ENCODE results near the gene PTPRT. TPM values are rescaled to one million over a fixed set of nuclear protein-coding genes. Genes with fewer than 3 reads are reported as not detected.

Gene PTPRT
- total RNA-seq, 1 experiment from 2014 or later = 0.20 TPM

DNA sequence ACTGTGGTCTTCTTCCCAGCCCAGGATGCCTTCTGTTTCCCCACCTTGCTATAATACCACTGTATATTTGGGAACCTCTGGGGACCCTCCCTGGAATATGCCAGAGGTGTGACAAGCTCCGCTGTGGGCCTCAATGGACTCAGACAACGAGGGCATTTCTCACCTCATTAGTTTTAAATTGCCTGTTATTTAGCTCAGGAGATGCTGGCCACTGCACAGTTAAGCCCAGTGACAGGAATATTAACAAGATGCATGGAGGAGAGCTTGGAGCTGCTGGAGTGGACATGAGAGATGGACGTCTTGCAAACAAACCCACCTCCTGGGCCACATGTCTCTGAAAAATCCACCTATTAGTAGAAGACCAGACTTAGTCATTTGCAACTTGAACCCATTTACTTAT, 1136.4 kb downstream of the PTPRT start:
- no peaks in the 10 kb centered on the region for H3K4me1 Mint-ChIP-seq (ENCODE audit: low read depth, unreplicated experiment)
- H3K4me3 Mint-ChIP-seq (ENCODE audit: unreplicated experiment) = no peak overlapping the region
- no peaks in the 10 kb centered on the region for H3K9me3 Mint-ChIP-seq (ENCODE audit: unreplicated experiment)
- DNase-seq = no peak
- Histone ChIP-seq H3K36me3 (ENCODE audit: control insufficient read depth, insufficient read depth, low read length) (no peaks in the 10 kb centered on the region), H3K9me3 (no peaks in the 10 kb centered on the region), H3K4me3 (ENCODE audit: low read depth, low read length) (no peak overlapping the region), H3K4me1 (no peaks in the 10 kb centered on the region), H3K27me3 (replicated peaks; ENCODE audit: control insufficient read depth, insufficient read depth, low read length) (no peaks in the 10 kb centered on the region; the same call in 1 of the 2 replicates)
- H3K27ac Mint-ChIP-seq (ENCODE audit: unreplicated experiment) = no peak overlapping the region
- no peaks in the 10 kb centered on the region for H3K36me3 Mint-ChIP-seq (ENCODE audit: insufficient read depth, unreplicated experiment)
- TF ChIP-seq, protein P1, sequence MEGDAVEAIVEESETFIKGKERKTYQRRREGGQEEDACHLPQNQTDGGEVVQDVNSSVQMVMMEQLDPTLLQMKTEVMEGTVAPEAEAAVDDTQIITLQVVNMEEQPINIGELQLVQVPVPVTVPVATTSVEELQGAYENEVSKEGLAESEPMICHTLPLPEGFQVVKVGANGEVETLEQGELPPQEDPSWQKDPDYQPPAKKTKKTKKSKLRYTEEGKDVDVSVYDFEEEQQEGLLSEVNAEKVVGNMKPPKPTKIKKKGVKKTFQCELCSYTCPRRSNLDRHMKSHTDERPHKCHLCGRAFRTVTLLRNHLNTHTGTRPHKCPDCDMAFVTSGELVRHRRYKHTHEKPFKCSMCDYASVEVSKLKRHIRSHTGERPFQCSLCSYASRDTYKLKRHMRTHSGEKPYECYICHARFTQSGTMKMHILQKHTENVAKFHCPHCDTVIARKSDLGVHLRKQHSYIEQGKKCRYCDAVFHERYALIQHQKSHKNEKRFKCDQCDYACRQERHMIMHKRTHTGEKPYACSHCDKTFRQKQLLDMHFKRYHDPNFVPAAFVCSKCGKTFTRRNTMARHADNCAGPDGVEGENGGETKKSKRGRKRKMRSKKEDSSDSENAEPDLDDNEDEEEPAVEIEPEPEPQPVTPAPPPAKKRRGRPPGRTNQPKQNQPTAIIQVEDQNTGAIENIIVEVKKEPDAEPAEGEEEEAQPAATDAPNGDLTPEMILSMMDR (IDR thresholded peaks at IDR 0.05; ENCODE audit: insufficient read depth in 1 of 2, low read depth in 1 of 2, low read length in 1 of 2, severe bottlenecking in 1 of 2, unreplicated experiment in 1 of 2) = no peak
- intact Hi-C loops (cut with micrococcal nuclease; ENCODE audit: unreplicated experiment) = no loop called here
- ChIA-PET POLR2A (no interaction called here), CTCF (no interaction called here)
- H3K27me3 Mint-ChIP-seq (ENCODE audit: insufficient read depth, unreplicated experiment) = peaks cover 24% of the 10 kb centered on the region
- BruUV-seq (replicated peaks) = no TSS peak

DNA sequence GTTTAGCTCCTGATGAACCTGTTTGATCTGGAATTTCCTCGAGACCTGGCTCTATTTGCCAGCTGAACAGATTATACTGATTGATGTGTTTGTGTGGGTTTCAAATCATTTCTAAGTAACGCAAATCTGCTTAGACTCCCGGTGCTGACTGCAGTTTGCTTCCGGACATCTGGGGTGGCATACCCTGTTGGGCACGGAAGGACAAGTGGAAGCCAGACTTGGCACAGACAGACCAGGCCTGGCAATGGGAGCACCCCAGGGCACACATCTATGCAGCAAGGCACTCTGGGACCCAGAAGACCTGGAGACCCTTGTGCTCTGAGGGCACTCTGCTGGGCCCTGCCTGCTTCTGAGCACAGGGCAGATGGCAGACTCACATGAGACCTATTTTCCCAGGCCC, 1137.8 kb downstream of the PTPRT start:
- no peak for DNase-seq
- Mint-ChIP-seq H3K9me3 (ENCODE audit: unreplicated experiment) (no peaks in the 10 kb centered on the region), H3K4me1 (ENCODE audit: low read depth, unreplicated experiment) (no peaks in the 10 kb centered on the region), H3K4me3 (ENCODE audit: unreplicated experiment) (no peak overlapping the region), H3K36me3 (ENCODE audit: insufficient read depth, unreplicated experiment) (no peaks in the 10 kb centered on the region), H3K27me3 (ENCODE audit: insufficient read depth, unreplicated experiment) (peaks cover 21% of the 10 kb centered on the region), H3K27ac (ENCODE audit: unreplicated experiment) (no peak overlapping the region)
- intact Hi-C loops (cut with micrococcal nuclease; ENCODE audit: unreplicated experiment) = no loop called here
- no TSS peak for BruUV-seq (replicated peaks)
- TF ChIP-seq, protein P1 (IDR thresholded peaks at IDR 0.05; ENCODE audit: insufficient read depth in 1 of 2, low read depth in 1 of 2, low read length in 1 of 2, severe bottlenecking in 1 of 2, unreplicated experiment in 1 of 2) = no peak
- ChIA-PET CTCF (no interaction called here), POLR2A (no interaction called here)
- Histone ChIP-seq H3K9me3 (no peaks in the 10 kb centered on the region), H3K4me1 (no peaks in the 10 kb centered on the region), H3K27me3 (replicated peaks; ENCODE audit: control insufficient read depth, insufficient read depth, low read length) (no peaks in the 10 kb centered on the region; the same call in 1 of the 2 replicates), H3K36me3 (ENCODE audit: control insufficient read depth, insufficient read depth, low read length) (no peaks in the 10 kb centered on the region), H3K4me3 (ENCODE audit: low read depth, low read length) (no peak overlapping the region)

DNA sequence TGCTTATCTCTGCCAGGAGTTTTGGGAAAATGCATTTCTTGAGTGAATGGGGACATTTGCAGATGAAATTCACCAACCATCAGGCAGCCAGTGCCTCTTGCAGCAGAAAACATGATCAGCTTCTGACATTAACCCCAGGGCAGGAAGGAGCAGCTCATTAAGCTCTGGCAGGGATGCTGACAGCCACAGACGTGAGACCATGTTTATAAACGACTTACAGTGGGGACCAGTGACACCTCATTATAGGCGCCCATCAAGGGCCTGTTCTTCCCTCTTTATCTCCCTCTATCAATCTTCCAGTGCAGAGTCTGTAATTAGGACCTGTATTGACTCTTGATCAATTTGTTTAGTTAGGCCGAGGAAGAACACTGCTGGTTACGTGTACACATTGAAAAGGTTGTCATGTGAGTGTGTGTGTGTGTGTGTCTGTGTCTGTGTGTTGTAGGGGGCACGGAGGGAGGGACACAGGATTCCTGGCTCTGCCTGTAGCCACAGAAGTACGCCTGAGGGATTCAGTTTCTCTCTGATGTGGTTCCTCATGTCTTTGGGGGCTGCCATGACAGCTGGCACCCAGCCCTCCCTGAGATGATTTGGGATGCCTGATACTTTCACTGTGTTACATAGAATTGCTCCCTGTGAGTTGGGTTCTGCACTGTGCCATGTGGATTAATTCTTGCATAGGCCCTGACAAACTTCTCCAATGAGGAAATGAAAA, 1143.2 kb downstream of the PTPRT start:
- H3K27me3 ChIP-seq (replicated peaks; ENCODE audit: control insufficient read depth, insufficient read depth, low read length) = no peaks in the 10 kb centered on the region; the same call in 1 of the 2 replicates
- ChIA-PET CTCF (no interaction called here), POLR2A (no interaction called here)
- H3K4me1 Mint-ChIP-seq (ENCODE audit: low read depth, unreplicated experiment) = no peaks in the 10 kb centered on the region
- H3K9me3 ChIP-seq = no peaks in the 10 kb centered on the region
- H3K4me3 Mint-ChIP-seq (ENCODE audit: unreplicated experiment) = no peak overlapping the region
- H3K27me3 Mint-ChIP-seq (ENCODE audit: insufficient read depth, unreplicated experiment) = peaks cover 16% of the 10 kb centered on the region
- no peak overlapping the region for H3K27ac Mint-ChIP-seq (ENCODE audit: unreplicated experiment)
- intact Hi-C loops (cut with micrococcal nuclease; ENCODE audit: unreplicated experiment) = no loop called here
- no TSS peak for BruUV-seq (replicated peaks)
- no peaks in the 10 kb centered on the region for H3K36me3 Mint-ChIP-seq (ENCODE audit: insufficient read depth, unreplicated experiment)
- no peaks in the 10 kb centered on the region for H3K36me3 ChIP-seq (ENCODE audit: control insufficient read depth, insufficient read depth, low read length)
- no peak overlapping the region for H3K4me3 ChIP-seq (ENCODE audit: low read depth, low read length)
- H3K4me1 ChIP-seq = no peaks in the 10 kb centered on the region
- no peak for DNase-seq
- no peaks in the 10 kb centered on the region for H3K9me3 Mint-ChIP-seq (ENCODE audit: unreplicated experiment)
- TF ChIP-seq, protein P1 (IDR thresholded peaks at IDR 0.05; ENCODE audit: insufficient read depth in 1 of 2, low read depth in 1 of 2, low read length in 1 of 2, severe bottlenecking in 1 of 2, unreplicated experiment in 1 of 2) = no peak
